NOMO-1 treated with DMSO at 0.1 percent for 48 hours (cell line): Measurements from ENCODE around the gene RNF166.
"Not testable (repeated sequence)": the region's sequence is repeated elsewhere in the genome, so short reads cannot be mapped to it uniquely, and the experiment has no call there.

Source experiments
- DNase-seq: peaks from one replicate; lab custom pipeline; 2025; ENCODE audit not compliant: unreplicated experiment; lab: John Stamatoyannopoulos, UW

RNF166 gene

GRCh38 chr16:88678224-88678979, 27.8 kb downstream of the RNF166 start:
- no peak for DNase-seq

GRCh38 chr16:88677721-88678120, 28.5 kb downstream of the RNF166 start:
- DNase-seq = no peak

DNA sequence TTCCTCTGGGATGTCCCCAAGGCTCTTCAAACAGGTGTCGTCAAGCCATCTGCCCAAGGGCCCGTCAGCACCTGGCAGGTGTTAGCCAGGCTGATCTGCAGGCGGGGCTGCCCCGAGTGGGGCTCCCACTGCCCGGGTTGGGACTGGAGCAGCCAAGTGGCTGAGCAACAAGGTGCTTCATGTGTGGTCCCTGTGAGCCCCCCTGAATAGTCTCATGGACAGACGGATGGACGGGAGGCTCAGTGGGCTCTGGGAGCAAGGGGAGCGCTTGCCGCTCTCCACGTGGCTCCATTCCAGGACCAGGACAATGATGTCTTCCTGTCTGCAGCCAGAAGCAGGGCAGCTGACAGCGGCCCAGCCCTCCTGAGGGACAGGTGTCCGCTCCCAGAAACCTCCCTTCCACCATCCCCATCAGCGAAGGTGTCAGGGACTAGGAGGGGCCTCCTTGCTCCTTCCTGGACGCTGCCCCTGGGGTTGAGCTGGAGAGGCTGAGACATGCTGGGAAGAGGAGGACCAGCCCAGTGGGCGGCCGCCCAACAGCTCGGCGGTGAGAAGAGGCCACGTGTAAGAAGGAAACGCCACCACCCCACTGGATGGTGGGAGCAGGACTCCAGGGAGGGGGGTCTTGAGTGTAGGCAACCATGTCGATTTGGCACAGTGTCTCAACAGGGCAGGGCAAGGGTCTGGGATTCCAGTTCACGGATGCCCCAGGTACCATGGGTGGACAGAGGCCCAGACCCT, 29.5 kb downstream of the RNF166 start:
- no peak for DNase-seq

DNA sequence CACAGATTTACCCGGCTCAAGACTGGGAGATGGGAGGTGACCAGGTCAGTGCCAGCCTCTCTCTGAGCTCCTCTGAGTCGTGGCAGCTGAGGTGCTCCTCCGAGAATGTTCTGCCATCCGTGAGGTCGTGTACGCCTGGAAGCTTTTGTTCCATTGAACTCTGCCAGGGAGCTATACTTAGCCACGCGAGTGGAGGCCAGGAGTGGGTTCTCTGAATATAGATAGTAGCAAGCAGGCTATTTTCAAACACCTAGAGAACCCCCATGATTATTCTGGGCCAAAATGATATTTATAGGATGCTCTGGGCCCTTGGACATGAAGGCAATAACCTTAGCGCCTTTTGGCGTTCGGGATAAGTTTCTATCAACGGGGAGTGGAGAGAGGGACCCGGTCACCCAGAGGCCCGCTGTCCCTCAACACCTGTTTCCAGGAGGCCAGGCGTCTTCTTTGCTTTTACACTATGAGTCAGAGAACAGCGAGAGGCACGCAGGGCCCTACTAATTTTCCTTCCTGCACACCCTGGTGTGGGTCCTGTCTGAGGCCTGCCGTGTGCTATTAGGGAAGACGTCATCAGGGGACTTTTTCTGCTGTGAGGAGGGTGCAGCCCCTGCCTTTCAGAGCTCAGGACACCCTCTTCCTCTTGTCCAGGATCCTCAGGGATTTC, 32.4 kb downstream of the RNF166 start:
- DNase-seq = no peak

GRCh38 chr16:88672776-88673175, 33.4 kb downstream of the RNF166 start:
- no peak for DNase-seq

- DNase-seq = no peak
Measured at GRCh38 chr16:88671806-88672205, 34.4 kb downstream of the RNF166 start.

DNA sequence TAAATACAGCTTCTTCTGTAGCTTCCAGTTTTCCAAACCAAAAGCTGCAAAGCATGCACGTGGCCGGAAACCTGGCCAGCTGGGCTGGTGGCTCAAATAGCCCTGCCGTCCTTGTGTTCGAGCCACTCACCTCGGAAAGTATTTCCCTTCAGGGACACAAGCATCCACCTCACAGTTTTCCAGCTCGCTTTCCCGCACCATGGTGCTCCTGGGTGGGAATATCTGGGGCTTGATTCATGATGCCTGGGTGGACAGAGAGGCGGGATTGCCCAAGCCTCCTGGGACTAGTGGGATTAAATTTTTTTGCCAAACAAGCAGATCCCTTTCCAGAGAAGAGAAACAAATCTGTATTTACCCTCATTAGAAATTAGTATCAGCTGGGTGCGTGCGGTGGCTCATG, 36.2 kb downstream of the RNF166 start:
- DNase-seq = no peak

GRCh38 chr16:88669493-88669892, 36.7 kb downstream of the RNF166 start:
- DNase-seq = not testable (repeated sequence)

GRCh38 chr16:88667461-88667860, 38.7 kb downstream of the RNF166 start:
- DNase-seq = no peak

GRCh38 chr16:88665570-88665969, 40.6 kb downstream of the RNF166 start:
- DNase-seq = no peak

GRCh38 chr16:88665148-88665547, 41.1 kb downstream of the RNF166 start:
- DNase-seq = no peak

DNA sequence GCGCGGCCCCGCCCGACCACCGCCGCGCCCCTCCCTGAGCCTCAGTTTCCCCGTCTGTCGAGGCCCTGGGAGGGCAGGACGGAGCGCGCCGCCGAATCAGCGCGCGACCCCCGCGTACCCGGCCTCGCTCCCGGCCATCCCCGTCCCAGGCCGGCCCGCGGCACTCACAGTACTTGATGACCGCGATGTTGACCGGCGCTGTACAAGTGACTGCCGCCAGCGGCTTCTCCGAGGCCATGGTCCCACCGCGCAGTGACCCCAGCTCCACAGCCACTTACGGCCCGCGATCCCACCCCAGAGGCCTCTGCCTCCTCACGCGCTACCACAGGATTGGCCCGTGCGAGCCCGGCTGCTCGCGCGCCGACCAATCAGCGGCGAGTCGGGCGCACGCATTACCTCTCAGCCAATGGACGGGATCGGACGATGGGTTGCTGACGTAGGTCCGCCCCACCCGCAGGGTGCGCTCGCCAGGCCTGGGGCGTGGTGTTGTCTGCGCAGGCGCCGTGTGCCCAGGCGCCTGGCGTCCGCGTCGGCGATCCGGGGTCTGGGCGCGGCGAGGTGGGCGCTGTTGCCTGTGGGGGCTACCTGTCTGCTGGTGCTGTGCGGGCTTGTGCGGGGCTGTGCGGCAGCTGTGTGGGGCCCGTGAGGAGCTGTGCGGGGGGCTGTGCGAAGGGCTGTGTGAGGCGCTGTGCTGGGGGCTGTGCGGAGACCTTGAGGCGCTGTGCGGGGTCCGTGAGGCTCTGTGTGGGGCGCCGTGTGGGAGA, 43.2 kb downstream of the RNF166 start, which contains the start of gene MVD:
Gene MVD, minus strand, starts transcription at position 249 of the 764 bp plus-strand sequence. Its CDS starts 11 bp downstream, at position 238.
- peak; percentile 98 for DNase-seq

- DNase-seq = no peak
Measured at GRCh38 chr16:88662222-88662842, 43.9 kb downstream of the RNF166 start.

- no peak for DNase-seq
Measured at GRCh38 chr16:88661468-88661867, 44.7 kb downstream of the RNF166 start.

- no peak for DNase-seq
Measured at GRCh38 chr16:88659160-88659559, 47.0 kb downstream of the RNF166 start.

GRCh38 chr16:88658714-88659113, 47.5 kb downstream of the RNF166 start:
- no peak for DNase-seq

DNA sequence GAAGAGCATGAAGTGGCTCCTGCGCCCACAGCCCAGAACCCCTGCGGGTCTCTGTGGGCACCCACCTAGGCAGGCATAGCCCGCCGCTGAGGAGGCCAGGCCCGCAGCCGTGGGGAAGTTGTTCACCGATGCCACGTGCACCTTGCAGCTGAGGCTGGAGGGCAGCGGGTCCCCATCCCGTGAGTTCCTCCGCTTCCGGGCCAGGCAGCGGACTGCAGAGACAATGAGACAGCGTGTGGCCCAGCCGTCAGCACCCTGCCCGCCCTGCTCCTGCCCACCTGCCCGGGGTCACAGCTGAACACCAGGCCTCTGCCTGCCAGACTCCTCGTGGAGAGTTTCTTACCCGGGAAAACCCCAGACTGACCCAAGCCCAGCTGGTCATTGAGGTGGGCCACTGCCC, 48.8 kb downstream of the RNF166 start:
- no peak for DNase-seq

DNA sequence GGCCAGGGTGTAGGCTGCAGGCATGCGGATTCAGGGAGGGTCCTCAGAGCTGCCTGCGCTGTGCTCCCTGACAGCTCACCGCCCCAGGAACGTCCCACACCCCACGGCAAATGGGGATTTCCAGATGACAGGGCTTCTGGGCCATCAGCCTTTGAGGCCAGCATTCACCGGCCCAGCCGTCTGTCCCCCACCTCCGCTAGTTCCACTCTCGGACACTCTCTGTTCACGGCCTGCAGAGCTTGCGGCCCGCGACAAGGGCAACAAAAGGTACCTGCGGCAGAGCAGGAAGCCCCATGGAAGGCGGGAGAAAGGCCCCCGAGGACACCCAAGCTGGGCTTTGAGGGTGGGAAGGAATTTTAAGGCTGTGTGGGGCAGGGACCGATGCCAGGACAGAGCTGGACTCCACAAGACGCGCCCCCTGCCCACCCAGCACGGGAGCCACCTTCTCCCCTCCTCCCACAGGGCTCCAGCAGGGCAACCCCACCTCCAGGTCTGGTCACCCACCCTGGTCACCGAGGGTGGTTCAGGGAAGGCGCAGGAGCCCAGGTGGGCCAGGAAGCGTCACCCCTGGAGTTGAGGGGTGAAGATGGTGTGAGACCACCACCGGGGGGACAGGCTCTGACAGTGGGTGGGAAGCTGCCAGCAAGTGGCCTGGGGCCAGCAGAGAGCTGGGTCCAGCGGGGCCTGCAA, 49.8 kb downstream of the RNF166 start:
- DNase-seq = no peak

- no peak for DNase-seq
Measured at GRCh38 chr16:88655733-88656281, 50.4 kb downstream of the RNF166 start.
